ENCODE measurements around the gene ST7.

DNA sequence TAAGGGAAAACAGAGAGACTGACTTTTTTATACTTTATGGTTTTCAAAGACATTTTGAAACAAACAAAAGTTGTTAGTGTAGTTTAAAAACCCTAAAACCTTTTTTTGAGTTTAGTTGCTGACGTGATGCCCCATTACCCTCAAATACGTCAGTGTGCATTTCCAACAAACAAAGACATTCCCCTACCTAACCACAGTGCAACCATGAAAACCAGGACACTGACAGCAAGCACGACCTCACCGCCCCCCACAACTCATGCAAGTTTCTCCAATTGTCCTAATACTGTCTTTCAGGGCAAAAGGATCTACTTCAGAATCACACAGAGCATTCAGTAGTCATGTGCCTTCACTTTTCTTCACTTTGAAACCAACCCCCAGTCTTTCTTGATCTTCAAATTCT is 294.5 kb downstream of the ST7 start:
- TF ChIP-seq CTCF (conservative IDR thresholded peaks at IDR 0.05; ENCODE audit: low read length) (no peak), EZH2phosphoT487 (IDR thresholded peaks at IDR 0.05; ENCODE audit: borderline replicate concordance) (no peak)
